NCI-H128 (cell line): ENCODE results near the gene C1orf94.
A peak's percentile ranks its signal among the peaks of the same experiment; 100 is the strongest.

Experiments used
- DNase-seq: peaks from one replicate; lab custom pipeline; 2025; ENCODE audit not compliant: unreplicated experiment; lab: John Stamatoyannopoulos, UW

Gene C1orf94

GRCh38 chr1:34176830-34177603, at the start of gene C1orf94:
Gene C1orf94, plus strand, starts transcription at chr1:34176907. Its CDS starts 883 bp downstream, at chr1:34177790.
- no peak for DNase-seq

GRCh38 chr1:34127006-34128000, 49.4 kb upstream of the C1orf94 start:
- no peak for DNase-seq

GRCh38 chr1:34128186-34128889, 48.4 kb upstream of the C1orf94 start:
- no peak for DNase-seq

GRCh38 chr1:34129630-34130029, 47.1 kb upstream of the C1orf94 start:
- no peak for DNase-seq

- DNase-seq: no peak
Measured at GRCh38 chr1:34130306-34130705, 46.4 kb upstream of the C1orf94 start.

- DNase-seq: no peak
Measured at GRCh38 chr1:34131396-34132160, 45.1 kb upstream of the C1orf94 start.

GRCh38 chr1:34132161-34132420, 44.6 kb upstream of the C1orf94 start:
- DNase-seq: no peak

GRCh38 chr1:34137411-34137810, 39.3 kb upstream of the C1orf94 start:
- DNase-seq: no peak

GRCh38 chr1:34140011-34140676, 36.6 kb upstream of the C1orf94 start:
- no peak for DNase-seq

- DNase-seq: no peak
Measured at GRCh38 chr1:34143975-34144374, 32.7 kb upstream of the C1orf94 start.

- DNase-seq: no peak
Measured at GRCh38 chr1:34144766-34145165, 31.9 kb upstream of the C1orf94 start.

GRCh38 chr1:34147301-34147700, 29.4 kb upstream of the C1orf94 start:
- DNase-seq: no peak

- no peak for DNase-seq
Measured at GRCh38 chr1:34149501-34149900, 27.2 kb upstream of the C1orf94 start.

GRCh38 chr1:34153246-34153645, 23.5 kb upstream of the C1orf94 start:
- no peak for DNase-seq

GRCh38 chr1:34155860-34156259, 20.8 kb upstream of the C1orf94 start:
- DNase-seq: no peak

- DNase-seq: no peak
Measured at GRCh38 chr1:34156739-34157138, 20.0 kb upstream of the C1orf94 start.

GRCh38 chr1:34162852-34163766, 13.6 kb upstream of the C1orf94 start:
- DNase-seq: peak; percentile 61

- no peak for DNase-seq
Measured at GRCh38 chr1:34163792-34164731, 12.6 kb upstream of the C1orf94 start.
